GM20000 (cell line): ENCODE data around the gene RBFA.

Source experiments
- DNase-seq: peaks from one replicate; pipeline ENCODE4 v3.0.0; 2012; ENCODE audit warnings: low spot score
- TF ChIP-seq, protein P1 (sequence below): IDR thresholded peaks from 2 replicates; pipeline ENCODE4 v1.5.1; 2012; ENCODE audit warnings: mild to moderate bottlenecking, control low read depth; ENCODE audit errors: extremely low read depth, missing control alignments

Gene RBFA

DNA sequence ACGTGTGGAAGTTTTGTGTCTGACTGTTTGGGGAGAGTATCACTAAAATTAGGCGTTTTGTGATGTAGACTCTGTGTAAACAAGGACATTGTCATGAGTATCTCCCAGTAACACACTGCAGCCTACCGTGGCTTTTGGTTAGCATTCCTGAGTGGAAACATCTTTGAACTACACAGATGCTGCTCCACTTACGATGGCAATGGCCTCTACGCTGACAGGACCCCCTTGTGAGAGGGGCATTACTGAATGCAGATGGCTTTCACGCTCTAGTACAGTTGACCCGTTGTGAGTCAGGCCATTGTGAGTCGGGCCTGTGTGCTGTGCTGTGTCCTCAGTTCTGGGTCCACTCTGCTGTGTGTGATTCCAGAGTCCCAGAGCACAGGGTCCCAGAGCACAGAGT lies 40.5 kb downstream of the RBFA start:
- no peak for DNase-seq
- TF ChIP-seq, protein P1, sequence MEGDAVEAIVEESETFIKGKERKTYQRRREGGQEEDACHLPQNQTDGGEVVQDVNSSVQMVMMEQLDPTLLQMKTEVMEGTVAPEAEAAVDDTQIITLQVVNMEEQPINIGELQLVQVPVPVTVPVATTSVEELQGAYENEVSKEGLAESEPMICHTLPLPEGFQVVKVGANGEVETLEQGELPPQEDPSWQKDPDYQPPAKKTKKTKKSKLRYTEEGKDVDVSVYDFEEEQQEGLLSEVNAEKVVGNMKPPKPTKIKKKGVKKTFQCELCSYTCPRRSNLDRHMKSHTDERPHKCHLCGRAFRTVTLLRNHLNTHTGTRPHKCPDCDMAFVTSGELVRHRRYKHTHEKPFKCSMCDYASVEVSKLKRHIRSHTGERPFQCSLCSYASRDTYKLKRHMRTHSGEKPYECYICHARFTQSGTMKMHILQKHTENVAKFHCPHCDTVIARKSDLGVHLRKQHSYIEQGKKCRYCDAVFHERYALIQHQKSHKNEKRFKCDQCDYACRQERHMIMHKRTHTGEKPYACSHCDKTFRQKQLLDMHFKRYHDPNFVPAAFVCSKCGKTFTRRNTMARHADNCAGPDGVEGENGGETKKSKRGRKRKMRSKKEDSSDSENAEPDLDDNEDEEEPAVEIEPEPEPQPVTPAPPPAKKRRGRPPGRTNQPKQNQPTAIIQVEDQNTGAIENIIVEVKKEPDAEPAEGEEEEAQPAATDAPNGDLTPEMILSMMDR = no peak

DNA sequence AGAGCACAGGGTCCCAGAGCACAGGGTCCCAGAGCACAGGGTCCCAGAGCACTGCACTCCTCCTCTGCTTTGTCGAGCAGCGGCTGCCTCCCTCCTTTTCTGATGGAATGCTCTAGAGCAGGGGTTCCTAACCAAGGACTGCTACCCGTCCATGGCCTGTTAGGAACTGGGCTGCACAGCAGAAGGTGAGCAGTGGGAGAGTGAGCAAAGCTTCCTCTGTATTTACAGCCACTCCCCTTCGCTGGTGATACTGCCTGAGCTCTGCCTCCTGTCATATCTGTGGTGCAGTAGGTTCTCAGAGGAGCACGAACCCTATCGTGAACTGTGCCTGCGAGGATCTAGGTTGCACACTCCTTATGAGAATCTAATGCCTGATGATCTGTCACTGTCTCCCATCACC lies 41.7 kb downstream of the RBFA start:
- TF ChIP-seq, protein P1 = no peak
- no peak for DNase-seq

DNA sequence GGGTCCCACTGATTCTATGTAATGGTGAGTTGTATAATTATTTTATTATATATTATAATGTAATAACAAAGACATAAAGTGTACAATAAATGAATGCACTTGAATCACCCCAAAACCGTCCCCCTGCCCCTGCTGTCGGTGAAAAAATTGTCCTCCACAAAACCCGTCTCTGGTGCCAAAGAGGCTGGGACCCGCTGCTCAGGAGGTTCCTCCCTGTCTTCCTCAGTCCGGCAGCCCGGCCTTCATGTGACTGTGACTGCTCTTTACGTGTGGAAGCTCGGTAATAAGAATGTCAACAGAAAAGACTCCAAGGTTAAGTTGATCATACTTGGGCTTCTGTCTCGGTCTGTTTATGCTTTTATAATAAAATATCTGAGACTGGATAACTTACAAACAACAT lies 42.1 kb downstream of the RBFA start:
- TF ChIP-seq, protein P1 = no peak
- no peak for DNase-seq

DNA sequence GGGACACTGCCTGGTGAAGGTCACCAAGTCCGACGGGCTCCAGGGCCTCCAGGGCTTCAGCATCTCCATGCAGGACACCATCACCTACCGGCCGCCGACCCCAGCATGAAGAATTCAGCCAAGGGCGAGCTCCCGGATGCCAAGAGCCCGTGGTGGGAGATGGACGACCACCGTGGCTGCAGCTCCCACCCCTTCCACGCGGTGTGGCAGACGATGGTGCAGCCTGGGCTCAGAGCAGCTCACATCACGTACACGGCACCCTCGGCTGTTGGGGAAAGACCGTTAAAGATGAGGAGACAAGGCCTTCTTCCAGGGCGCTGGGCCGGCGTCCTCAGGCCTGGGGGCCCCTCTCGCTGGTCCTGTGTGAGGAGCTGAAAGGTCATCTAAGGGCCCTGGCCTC lies 43.6 kb downstream of the RBFA start:
- TF ChIP-seq, protein P1 = no peak
- no peak for DNase-seq
